Fibroblast of lung (primary cell): ENCODE data around the gene SPATA12.

ENCODE experiments used
- EZH2 ChIP-seq: IDR thresholded peaks from 2 replicates; pipeline ENCODE4 v1.5.1; 2012; ENCODE audit warnings: low read length, control low read depth, mild to moderate bottlenecking; ENCODE audit errors: missing control alignments
- TF ChIP-seq, protein P1 (sequence below), 2 donors: IDR thresholded peaks in 1 of 2; conservative IDR thresholded peaks in 1 of 2; 1 replicate in 1 of 2; 2 replicates in 1 of 2; pipeline ENCODE4 v1.5.1; 2011 to 2012; ENCODE audit warnings: low read length in 2 of 2, control low read depth in 1 of 2, inconsistent platforms in 1 of 2, low read depth in 1 of 2, mild to moderate bottlenecking in 1 of 2

GRCh38 chr3:57031631-57032541, 28.6 kb upstream of the SPATA12 start:
- TF ChIP-seq, protein P1, sequence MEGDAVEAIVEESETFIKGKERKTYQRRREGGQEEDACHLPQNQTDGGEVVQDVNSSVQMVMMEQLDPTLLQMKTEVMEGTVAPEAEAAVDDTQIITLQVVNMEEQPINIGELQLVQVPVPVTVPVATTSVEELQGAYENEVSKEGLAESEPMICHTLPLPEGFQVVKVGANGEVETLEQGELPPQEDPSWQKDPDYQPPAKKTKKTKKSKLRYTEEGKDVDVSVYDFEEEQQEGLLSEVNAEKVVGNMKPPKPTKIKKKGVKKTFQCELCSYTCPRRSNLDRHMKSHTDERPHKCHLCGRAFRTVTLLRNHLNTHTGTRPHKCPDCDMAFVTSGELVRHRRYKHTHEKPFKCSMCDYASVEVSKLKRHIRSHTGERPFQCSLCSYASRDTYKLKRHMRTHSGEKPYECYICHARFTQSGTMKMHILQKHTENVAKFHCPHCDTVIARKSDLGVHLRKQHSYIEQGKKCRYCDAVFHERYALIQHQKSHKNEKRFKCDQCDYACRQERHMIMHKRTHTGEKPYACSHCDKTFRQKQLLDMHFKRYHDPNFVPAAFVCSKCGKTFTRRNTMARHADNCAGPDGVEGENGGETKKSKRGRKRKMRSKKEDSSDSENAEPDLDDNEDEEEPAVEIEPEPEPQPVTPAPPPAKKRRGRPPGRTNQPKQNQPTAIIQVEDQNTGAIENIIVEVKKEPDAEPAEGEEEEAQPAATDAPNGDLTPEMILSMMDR (conservative IDR thresholded peaks at IDR 0.05 in 1 of 2, IDR thresholded peaks at IDR 0.05 in 1 of 2; ENCODE audit: low read depth in 1 of 2, low read length in 2 of 2) = no peak
- TF ChIP-seq EZH2 = no peak
